H1 (cell line): ENCODE data around the gene E2F1. TPM values are rescaled to one million over a fixed set of nuclear protein-coding genes. Genes with fewer than 3 reads are reported as not detected.

Experiments
- CTCF ChIA-PET: fragments of 300-600 bp; sonication (Branson Sonifier 250); formaldehyde crosslinking; loops from one replicate; lab custom pipeline; 2021; ENCODE audit not compliant: partially characterized antibody; lab: Charles Lee
- POLR2A ChIA-PET: fragments of 300-600 bp; sonication (Branson Sonifier 250); formaldehyde crosslinking; loops from one replicate; lab custom pipeline; 2021; ENCODE audit warnings: inconsistent platforms; ENCODE audit not compliant: partially characterized antibody; lab: Charles Lee
- DNase-seq, 2 experiments: peaks; one replicate each; pipeline versions ENCODE4 v3.0.0 to v3.0.0-alpha.2; 2010 to 2022; ENCODE audit warnings: low spot score in 2 of 2, low read depth in 1 of 2, mixed read lengths in 1 of 2
- FAIRE-seq: peaks from 2 replicates; lab custom pipeline; 2011; peaks lifted over from hg19 to GRCh38; lab: Jason Lieb, UNC
- H2AFZ ChIP-seq: 2 replicates; pipeline ENCODE4 v1.8.1; 2012; ENCODE audit warnings: low read length, inconsistent platforms
- H2AK5ac ChIP-seq: 2 replicates; pipeline ENCODE4 v1.6.1; 2013; ENCODE audit warnings: low read depth, low read length
- H2BK120ac ChIP-seq: replicated peaks from 2 replicates; pipeline ENCODE3; 2013; ENCODE audit warnings: low read depth, low read length, inconsistent platforms
- H2BK12ac ChIP-seq: 2 replicates; pipeline ENCODE4 v1.6.1; 2013; ENCODE audit warnings: low read depth, low read length
- H2BK15ac ChIP-seq: 2 replicates; pipeline ENCODE4 v1.6.1; 2013; ENCODE audit warnings: low read length
- H2BK20ac ChIP-seq: 2 replicates; pipeline ENCODE4 v1.6.1; 2013; ENCODE audit warnings: low read length
- H2BK5ac ChIP-seq: 2 replicates; pipeline ENCODE4 v1.6.1; 2013; ENCODE audit warnings: low read depth, low read length
- H3K14ac ChIP-seq: 2 replicates; pipeline ENCODE4 v1.6.1; 2013; ENCODE audit warnings: inconsistent platforms; ENCODE audit not compliant: insufficient read length
- H3K18ac ChIP-seq: 2 replicates; pipeline ENCODE4 v1.6.1; 2013; ENCODE audit warnings: low read length; ENCODE audit errors: extremely low read depth
- H3K23ac ChIP-seq: 2 replicates; pipeline ENCODE4 v1.6.1; 2013; ENCODE audit warnings: inconsistent platforms; ENCODE audit not compliant: insufficient read length
- H3K23me2 ChIP-seq: 2 replicates; pipeline ENCODE4 v1.6.1; 2013; ENCODE audit warnings: low read depth, low read length
- H3K27ac ChIP-seq: 2 replicates; pipeline ENCODE4 v1.6.1; 2011; ENCODE audit warnings: low read depth, low read length, inconsistent platforms
- H3K27me3 ChIP-seq, 4 experiments: replicated peaks in 1 of 4; 1 replicate in 1 of 4; 2 replicates in 3 of 4; pipeline versions ENCODE4 v1.6.1 to v1.8.1; 2011 to 2013; ENCODE audit warnings: low read length in 3 of 4, mild to moderate bottlenecking in 3 of 4, inconsistent platforms in 2 of 4, mixed read lengths in 2 of 4, moderate library complexity in 1 of 4; ENCODE audit not compliant: control insufficient read depth in 3 of 4, insufficient read depth in 3 of 4; ENCODE audit errors: extremely low read depth in 1 of 4
- H3K36me3 ChIP-seq, 4 experiments: 2 replicates each; pipeline versions ENCODE4 v1.6.1 to v1.8.1; 2011 to 2013; ENCODE audit warnings: mild to moderate bottlenecking in 4 of 4, low read length in 3 of 4, moderate library complexity in 2 of 4, control low read depth in 1 of 4, inconsistent platforms in 1 of 4; ENCODE audit not compliant: insufficient read depth in 4 of 4, control insufficient read depth in 2 of 4
- H3K4ac ChIP-seq: replicated peaks from 2 replicates; pipeline ENCODE3; 2013; ENCODE audit warnings: low read length, low read depth, mixed read lengths, inconsistent platforms; ENCODE audit not compliant: insufficient read length
- H3K4me1 ChIP-seq, 4 experiments: replicated peaks in 1 of 4; 1 replicate in 1 of 4; 2 replicates in 3 of 4; pipeline versions ENCODE4 v1.6.1 to v1.8.1; 2011 to 2013; ENCODE audit warnings: low read length in 3 of 4, inconsistent platforms in 2 of 4, mixed read lengths in 1 of 4; ENCODE audit not compliant: insufficient read depth in 4 of 4, control insufficient read depth in 3 of 4
- H3K4me2 ChIP-seq, 2 experiments: 2 replicates each; pipeline versions ENCODE4 v1.6.1 to v1.8.1; 2011 to 2013; ENCODE audit warnings: low read depth in 2 of 2, low read length in 2 of 2, control low read depth in 1 of 2, inconsistent platforms in 1 of 2, mild to moderate bottlenecking in 1 of 2; ENCODE audit not compliant: insufficient read depth in 1 of 2
- H3K4me3 ChIP-seq, 4 experiments: fragments of 200-600, 300-600 bp in 1 of 4; sonication (generic), shearing (Covaris generic), sonication (Bioruptor Twin) in 1 of 4; 2 replicates each; pipeline versions ENCODE4 v1.5.1 to v1.8.1; 2011 to 2016; ENCODE audit warnings: low read length in 4 of 4, low read depth in 3 of 4, control low read depth in 2 of 4, inconsistent platforms in 2 of 4, mild to moderate bottlenecking in 2 of 4, mixed read lengths in 1 of 4, moderate library complexity in 1 of 4; ENCODE audit not compliant: insufficient read depth in 2 of 4; ENCODE audit errors: extremely low read depth in 1 of 4
- H3K56ac ChIP-seq: replicated peaks from 2 replicates; pipeline ENCODE3; 2013; ENCODE audit warnings: low read depth, mild to moderate bottlenecking, mixed read lengths, low read length, inconsistent platforms; ENCODE audit not compliant: insufficient read length
- H3K79me1 ChIP-seq: 2 replicates; pipeline ENCODE4 v1.6.1; 2013; ENCODE audit warnings: low read depth, low read length, control low read depth
- H3K79me2 ChIP-seq, 2 experiments: 2 replicates each; pipeline versions ENCODE4 v1.6.1 to v1.8.1; 2012 to 2013; ENCODE audit warnings: low read length in 2 of 2, mild to moderate bottlenecking in 2 of 2, inconsistent platforms in 1 of 2; ENCODE audit not compliant: insufficient read depth in 2 of 2, control insufficient read depth in 1 of 2
- H3K9ac ChIP-seq, 4 experiments: replicated peaks in 1 of 4; 1 replicate in 1 of 4; 2 replicates in 3 of 4; pipeline versions ENCODE4 v1.6.1 to v1.8.1; 2011 to 2013; ENCODE audit warnings: low read depth in 3 of 4, low read length in 3 of 4, control low read depth in 2 of 4, mild to moderate bottlenecking in 2 of 4, moderate library complexity in 2 of 4, inconsistent platforms in 1 of 4; ENCODE audit errors: extremely low read depth in 1 of 4
- H3K9me3 ChIP-seq, 2 experiments: 2 replicates each; pipeline versions ENCODE4 v1.6.1 to v1.8.1; 2012 to 2013; ENCODE audit warnings: mild to moderate bottlenecking in 2 of 2, moderate library complexity in 2 of 2, control low read depth in 1 of 2, inconsistent platforms in 1 of 2, low read depth in 1 of 2, low read length in 1 of 2, mixed read lengths in 1 of 2; ENCODE audit not compliant: insufficient read depth in 2 of 2
- H4K20me1 ChIP-seq, 2 experiments: replicated peaks in 1 of 2; 2 replicates each; pipeline versions ENCODE3 to v1.8.1; 2011 to 2013; ENCODE audit warnings: inconsistent platforms in 2 of 2, low read length in 2 of 2, mild to moderate bottlenecking in 1 of 2; ENCODE audit not compliant: insufficient read depth in 2 of 2, control insufficient read depth in 1 of 2
- H4K5ac ChIP-seq: 2 replicates; pipeline ENCODE4 v1.6.1; 2013; ENCODE audit warnings: low read length, low read depth, mixed read lengths, inconsistent platforms; ENCODE audit not compliant: insufficient read length
- H4K8ac ChIP-seq: 2 replicates; pipeline ENCODE4 v1.8.0; 2013; ENCODE audit warnings: mild to moderate bottlenecking, moderate library complexity, low read length, inconsistent platforms; ENCODE audit not compliant: insufficient read depth; ENCODE audit errors: extremely low read depth
- H4K91ac ChIP-seq: replicated peaks from 2 replicates; pipeline ENCODE3; 2013; ENCODE audit warnings: low read length, mixed read lengths, inconsistent platforms; ENCODE audit not compliant: insufficient read length
- FOSL1 ChIP-seq: IDR thresholded peaks from 2 replicates; pipeline ENCODE4 v1.6.1; 2011; ENCODE audit warnings: mild to moderate bottlenecking, low read depth, low read length, moderate library complexity; ENCODE audit not compliant: insufficient read depth
- POLR2A ChIP-seq, 2 experiments: IDR thresholded peaks; 1 replicate in 1 of 2; 2 replicates in 1 of 2; pipeline ENCODE4 v1.6.1; 2011; ENCODE audit warnings: low read depth in 2 of 2, low read length in 2 of 2, mild to moderate bottlenecking in 2 of 2; ENCODE audit errors: control extremely low read depth in 1 of 2
- WGBS, 2 experiments: shearing (Covaris generic) in 1 of 2; methylation state at CpG; one replicate each; pipeline versions ENCODE4 v1.1.6 to v1.1.7; 2013 to 2015; ENCODE audit warnings: low lambda C conversion rate in 2 of 2, mixed read lengths in 2 of 2, inconsistent platforms in 1 of 2, low coverage in 1 of 2, missing lambda C conversion rate in 1 of 2; ENCODE audit not compliant: insufficient replicate concordance in 2 of 2, insufficient coverage in 1 of 2, insufficient read length in 1 of 2; ENCODE audit errors: extremely low coverage in 1 of 2, missing lambda C conversion rate in 1 of 2; 5-methylcytosine and 5-hydroxymethylcytosine counted together
- polyA plus RNA-seq, 7 experiments: library from polyadenylated mRNA; depleted of rRNA in 3 of 7; stranded (reverse) in 5 of 7; unstranded in 2 of 7; fragments of >200 nt in 5 of 7; fragments of 200-250 nt in 2 of 7; gene quantifications; 1 replicate in 5 of 7; 2 replicates in 1 of 7; 4 replicates in 1 of 7; pipeline versions ENCODE4 v1.2.1 to v1.2.3, GENCODE V29; 2011 to 2013; ENCODE audit warnings: missing spikeins in 2 of 7, mixed read lengths in 2 of 7
- total RNA-seq: library from RNA; stranded (reverse); fragmentation: NEBNext Ultra II Directional; extraction: Animal tissue kit (Norgen Biotek cat#: 25700); gene quantifications from 2 replicates; pipeline ENCODE4 v1.2.1, GENCODE V29; 2021

E2F1 gene
- total and polyA plus RNA-seq, 2 of the 8 experiments (the other 6 are each of a cell fraction or from before 2014, with no cell fraction given), result 33.4 to 35.8 TPM

- H4K8ac ChIP-seq, result no peak overlapping the region
- peaks cover 4 to 20% (median 10%) of the 10 kb centered on the region in 4 experiments for H3K4me1 ChIP-seq
- H4K91ac ChIP-seq, result no peak overlapping the region
- H3K27me3 ChIP-seq, result no peaks in the 10 kb centered on the region
- H2BK20ac ChIP-seq, result no peak overlapping the region
- H3K9ac ChIP-seq, result no peak overlapping the region
- no peak overlapping the region for H2BK5ac ChIP-seq
- no peak overlapping the region for H3K18ac ChIP-seq
- no peak overlapping the region for H3K14ac ChIP-seq
- no peak overlapping the region for H3K27ac ChIP-seq
- peaks cover 18 to 37% (median 30%) of the 10 kb centered on the region in 4 experiments; a peak in 7 of 8 replicates for H3K36me3 ChIP-seq
- no peak overlapping the region for H3K23ac ChIP-seq
- H2AK5ac ChIP-seq, result no peak overlapping the region
- WGBS, 2 experiments, result 88% methylated on average over 5 of the region's 5 CpGs; no CpG with 5 or more reads in 1 of the 2 experiments
- no peak overlapping the region for H2BK12ac ChIP-seq
- ChIA-PET POLR2A (interaction anchor here (1.1 to 14.0 kb wide), 3 partner anchors 14 to 211 kb away, joined by 3 to 245 read pairs (median 3); partner anchors contain the start of genes ACTL10, C20orf144 and NECAB3), CTCF (interaction anchor here (0.8 to 2.2 kb wide), 4 partner anchors 10 to 157 kb away, joined by 3 to 14 read pairs (median 4); partner anchors contain the start of gene ACTL10)
- no peak overlapping the region for H3K4me3 ChIP-seq
- H2BK15ac ChIP-seq, result no peak overlapping the region
- H4K5ac ChIP-seq, result no peak overlapping the region
- no peak overlapping the region for H3K56ac ChIP-seq
- H4K20me1 ChIP-seq, result peaks cover 19 to 55% of the 10 kb centered on the region in 2 experiments
- no peak overlapping the region for H2AFZ ChIP-seq
- H2BK120ac ChIP-seq, result no peak overlapping the region
- DNase-seq, result no peak
- H3K9me3 ChIP-seq, result no peaks in the 10 kb centered on the region
- H3K4me2 ChIP-seq, result no peak overlapping the region
- FAIRE-seq, result no peak
- TF ChIP-seq FOSL1 (no peak), POLR2A (IDR thresholded peaks at IDR 0.05; ENCODE audit: control extremely low read depth in 1 of 2, low read depth in 2 of 2, low read length in 2 of 2) (peak in 1 of 2 experiments; percentile 43; a peak in 1 of 3 replicates)
- H3K23me2 ChIP-seq, result peaks cover 9% of the 10 kb centered on the region
- H3K79me1 ChIP-seq, result peaks cover 19% of the 10 kb centered on the region
- no peak overlapping the region for H3K4ac ChIP-seq
- H3K79me2 ChIP-seq, result peaks cover 0 to 51% of the 10 kb centered on the region in 2 experiments; a peak in 3 of 4 replicates
Measured at GRCh38 chr20:33681288-33681687, 4.9 kb downstream of the E2F1 start.
